ENCODE results near the gene FAM13A. TPM values are rescaled to one million over a fixed set of nuclear protein-coding genes. Genes with fewer than 3 reads are reported as not detected.

Gene FAM13A
- total RNA-seq, 1 donor from 2014 or later: 2.7 TPM

GRCh38 chr4:88846206-88846790 is 210.7 kb downstream of the FAM13A start:
- no peak overlapping the region for H3K4me3 Mint-ChIP-seq
- H3K27me3 Mint-ChIP-seq: peaks cover 3% of the 10 kb centered on the region
- no peaks in the 10 kb centered on the region for H3K4me1 Mint-ChIP-seq
- ChIA-PET CTCF (interaction anchor here (0.5 kb wide), 1 partner anchor 1854 kb away, joined by 4 read pairs; no protein-coding TSS in a partner anchor), POLR2A (no interaction called here)
- H3K27ac Mint-ChIP-seq: no peak overlapping the region
- no peaks in the 10 kb centered on the region for H3K36me3 Mint-ChIP-seq (ENCODE audit: low read depth)
- ATAC-seq (ENCODE audit: low read depth) (no peak), DNase-seq (no peak)
- TF ChIP-seq CTCF (IDR thresholded peaks at IDR 0.05): no peak
- intact Hi-C loops (cut with micrococcal nuclease): no loop called here
- H3K9me3 Mint-ChIP-seq: no peaks in the 10 kb centered on the region

GRCh38 chr4:88843067-88843685 is 213.8 kb downstream of the FAM13A start:
- ChIA-PET POLR2A (no interaction called here), CTCF (no interaction called here)
- Mint-ChIP-seq H3K27ac (no peak overlapping the region), H3K27me3 (peaks cover 3% of the 10 kb centered on the region), H3K4me1 (no peaks in the 10 kb centered on the region), H3K4me3 (no peak overlapping the region), H3K36me3 (ENCODE audit: low read depth) (no peaks in the 10 kb centered on the region), H3K9me3 (no peaks in the 10 kb centered on the region)
- intact Hi-C loops (cut with micrococcal nuclease): no loop called here
- no peak for TF ChIP-seq CTCF (IDR thresholded peaks at IDR 0.05)
- DNase-seq (no peak), ATAC-seq (ENCODE audit: low read depth) (no peak)

- POLR2A ChIA-PET: no interaction called here
- DNase-seq (no peak), ATAC-seq (ENCODE audit: low read depth) (no peak)
Measured at GRCh38 chr4:88841635-88842034, 215.3 kb downstream of the FAM13A start.

GRCh38 chr4:88836216-88836615 is 220.8 kb downstream of the FAM13A start:
- CTCF ChIA-PET: no interaction called here
- Mint-ChIP-seq H3K27me3 (no peaks in the 10 kb centered on the region), H3K36me3 (ENCODE audit: low read depth) (no peaks in the 10 kb centered on the region), H3K9me3 (no peaks in the 10 kb centered on the region), H3K27ac (no peak overlapping the region), H3K4me1 (no peaks in the 10 kb centered on the region), H3K4me3 (no peak overlapping the region)
- no peak for TF ChIP-seq CTCF (IDR thresholded peaks at IDR 0.05)
- intact Hi-C loops (cut with micrococcal nuclease): no loop called here
- POLR2A ChIA-PET: no interaction called here
- no peak for DNase-seq
- no peak for ATAC-seq (ENCODE audit: low read depth)

More at GRCh38 chr4:88841635-88842034, 215.3 kb downstream of the FAM13A start:
- TF ChIP-seq CTCF (IDR thresholded peaks at IDR 0.05): no peak
- Mint-ChIP-seq H3K4me1 (no peaks in the 10 kb centered on the region), H3K4me3 (no peak overlapping the region), H3K27me3 (peaks cover 3% of the 10 kb centered on the region), H3K9me3 (no peaks in the 10 kb centered on the region), H3K36me3 (ENCODE audit: low read depth) (no peaks in the 10 kb centered on the region), H3K27ac (no peak overlapping the region)
- intact Hi-C loops (cut with micrococcal nuclease): no loop called here
- CTCF ChIA-PET: no interaction called here

GRCh38 chr4:88831031-88831430 is 226.0 kb downstream of the FAM13A start:
- Mint-ChIP-seq H3K27me3 (peaks cover 8% of the 10 kb centered on the region), H3K27ac (no peak overlapping the region), H3K4me1 (no peaks in the 10 kb centered on the region), H3K36me3 (ENCODE audit: low read depth) (no peaks in the 10 kb centered on the region), H3K9me3 (no peaks in the 10 kb centered on the region), H3K4me3 (no peak overlapping the region)
- DNase-seq (no peak), ATAC-seq (ENCODE audit: low read depth) (no peak)
- intact Hi-C loops (cut with micrococcal nuclease): no loop called here
- CTCF ChIA-PET: no interaction called here
- POLR2A ChIA-PET: no interaction called here
- no peak for TF ChIP-seq CTCF (IDR thresholded peaks at IDR 0.05)

Data from activated B cell treated with CpG ODN at 0.5 μM for 24 hours (primary cell).